HG02943 (cell line): ENCODE results near the gene HCST.
"Not testable (repeated sequence)": the region's sequence is repeated elsewhere in the genome, so short reads cannot be mapped to it uniquely, and the experiment has no call there.

Experiments used
- ATAC-seq: cut with Tn5 transposase; IDR thresholded peaks from one replicate; pipeline ENCODE4 v1.9.1; 2021; ENCODE audit warnings: mild to moderate bottlenecking, low read depth, moderate library complexity; ENCODE audit not compliant: unreplicated experiment

The HCST gene

GRCh38 chr19:35901854-35902661 lies at the start of gene HCST:
TSS of gene HCST (plus strand) at chr19:35902529. CDS start at chr19:35902594, 65 bp downstream.
- ATAC-seq, result no peak

DNA sequence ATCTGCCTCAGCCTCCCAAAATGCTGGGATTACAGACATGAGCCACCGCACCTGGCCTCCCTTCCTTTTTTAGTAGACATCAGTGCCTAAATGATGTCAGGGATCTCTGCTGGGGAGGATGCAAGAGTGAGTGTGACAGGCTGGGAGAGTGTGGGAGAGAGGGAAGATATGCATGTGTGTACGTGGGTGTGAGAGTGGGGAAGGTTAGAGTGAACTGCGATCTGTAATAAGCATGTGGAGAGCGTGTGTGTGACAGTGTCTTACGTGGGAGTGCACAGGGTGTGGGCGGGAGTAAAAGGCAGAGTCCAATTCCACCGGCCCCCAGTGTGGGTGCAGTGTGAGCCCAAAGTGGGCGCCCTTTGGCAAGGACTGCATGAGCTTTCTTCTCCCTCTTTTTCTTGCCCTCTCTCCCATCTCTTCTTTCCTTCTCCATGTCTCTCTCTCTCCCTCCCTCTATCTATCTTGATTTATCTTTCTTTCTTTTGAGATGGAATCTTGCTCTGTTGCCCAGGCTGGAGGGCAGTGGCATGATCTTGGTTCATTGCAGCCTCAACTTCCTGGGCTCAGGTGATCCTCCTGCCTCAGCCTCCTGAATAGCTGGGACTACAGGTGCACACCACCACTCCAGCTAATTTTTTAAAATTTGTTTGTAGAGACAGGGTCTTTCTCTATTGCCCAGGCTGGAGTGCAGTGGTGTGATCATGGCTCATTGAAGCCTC lies 49.1 kb upstream of the HCST start:
- ATAC-seq, result no peak

GRCh38 chr19:35856546-35857149 lies 45.7 kb upstream of the HCST start, which contains the start of gene KIRREL2:
TSS of gene KIRREL2 (plus strand) at chr19:35856911. CDS start at chr19:35857120, 209 bp downstream.
- no peak for ATAC-seq

GRCh38 chr19:35858311-35858710 lies 44.0 kb upstream of the HCST start:
- ATAC-seq, result no peak

- ATAC-seq, result no peak
These were observed 42.9 kb upstream of the HCST start for GRCh38 chr19:35859414-35859813.

- ATAC-seq, result no peak
These were observed 41.9 kb upstream of the HCST start for GRCh38 chr19:35860436-35860817.

GRCh38 chr19:35860818-35861639 lies 41.3 kb upstream of the HCST start:
- no peak for ATAC-seq

- ATAC-seq, result no peak
These were observed 40.6 kb upstream of the HCST start for GRCh38 chr19:35861640-35862160.

- ATAC-seq, result no peak
These were observed 39.8 kb upstream of the HCST start for GRCh38 chr19:35862528-35862927.

GRCh38 chr19:35863018-35863417 lies 39.3 kb upstream of the HCST start:
- ATAC-seq, result no peak

- ATAC-seq, result no peak
These were observed 34.0 kb upstream of the HCST start, which contains the start of gene APLP1 for GRCh38 chr19:35868172-35868822. TSS of gene APLP1 (plus strand) at chr19:35868574. CDS start at chr19:35868637, 63 bp downstream.

- ATAC-seq, result no peak
These were observed 33.5 kb upstream of the HCST start for GRCh38 chr19:35868823-35869326.

- ATAC-seq, result no peak
These were observed 32.8 kb upstream of the HCST start for GRCh38 chr19:35869327-35870123.

GRCh38 chr19:35870124-35870736 lies 32.1 kb upstream of the HCST start:
- not testable (repeated sequence) for ATAC-seq

- ATAC-seq, result no peak
These were observed 31.5 kb upstream of the HCST start for GRCh38 chr19:35870798-35871197.

- ATAC-seq, result no peak
These were observed 30.7 kb upstream of the HCST start for GRCh38 chr19:35871611-35872010.

DNA sequence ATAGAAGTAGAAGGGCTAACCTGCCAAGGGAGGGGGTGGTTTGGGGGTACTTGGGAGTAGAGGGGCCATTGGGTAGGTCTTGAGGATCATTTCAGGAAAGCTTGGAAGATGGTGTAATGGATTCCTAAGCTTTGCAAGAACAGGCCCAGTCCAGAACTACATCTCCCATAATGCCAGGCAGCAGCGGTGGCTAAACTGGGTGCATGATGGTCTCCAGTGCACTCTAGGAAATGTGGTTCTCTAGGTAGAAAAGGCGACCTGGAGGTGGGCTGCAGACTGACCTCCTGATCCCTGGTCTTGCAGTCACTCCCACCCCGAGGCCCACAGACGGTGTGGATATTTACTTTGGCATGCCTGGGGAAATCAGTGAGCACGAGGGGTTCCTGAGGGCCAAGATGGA lies 30.1 kb upstream of the HCST start:
- ATAC-seq, result no peak

GRCh38 chr19:35874392-35874930 lies 27.9 kb upstream of the HCST start:
- no peak for ATAC-seq
